ENCODE measurements around the gene XPOT.

Gene XPOT

DNA sequence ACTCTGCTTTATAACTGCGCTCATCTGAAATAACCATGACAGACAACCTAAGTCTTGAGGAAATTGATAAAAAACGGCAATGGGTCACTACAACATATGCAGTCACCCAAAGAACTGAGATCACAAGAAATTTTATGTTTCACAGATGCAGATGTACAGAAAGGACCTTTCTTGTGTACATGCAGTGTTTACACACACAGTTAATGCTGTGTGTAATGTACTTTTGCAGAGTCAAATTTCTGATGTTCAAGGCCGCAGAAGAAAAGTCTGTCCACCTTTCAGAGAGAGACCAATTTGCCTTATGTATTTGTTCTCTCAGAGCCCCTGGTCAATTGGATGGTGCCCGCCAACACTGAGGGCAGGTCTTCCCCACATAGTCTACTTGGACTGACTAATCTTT lies 24.8 kb downstream of the XPOT start:
- no peak for DNase-seq

DNA sequence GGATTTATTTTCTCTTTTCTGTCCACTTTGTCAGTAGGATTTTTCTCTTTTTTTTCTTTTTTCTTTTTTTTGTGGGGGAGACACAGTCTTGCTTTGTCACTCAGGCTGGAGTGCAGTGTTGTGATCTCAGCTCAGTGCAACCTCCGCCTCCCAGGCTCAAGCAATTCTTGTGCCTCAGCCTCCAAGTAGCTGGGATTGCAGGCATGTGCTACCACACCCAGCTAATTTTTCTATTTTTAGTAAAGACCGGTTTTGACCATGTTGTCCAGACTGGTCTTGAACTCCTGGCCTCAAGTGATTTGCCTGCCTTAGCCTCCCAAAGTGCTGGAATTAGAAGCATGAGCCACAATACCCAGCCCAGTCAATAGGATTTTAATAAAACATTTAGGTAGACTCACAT lies 26.7 kb downstream of the XPOT start:
- no peak for DNase-seq

GRCh38 chr12:64431791-64432190 lies 27.6 kb downstream of the XPOT start:
- no peak for DNase-seq

- no peak for DNase-seq
These were observed 29.7 kb downstream of the XPOT start for GRCh38 chr12:64433915-64434314.

DNA sequence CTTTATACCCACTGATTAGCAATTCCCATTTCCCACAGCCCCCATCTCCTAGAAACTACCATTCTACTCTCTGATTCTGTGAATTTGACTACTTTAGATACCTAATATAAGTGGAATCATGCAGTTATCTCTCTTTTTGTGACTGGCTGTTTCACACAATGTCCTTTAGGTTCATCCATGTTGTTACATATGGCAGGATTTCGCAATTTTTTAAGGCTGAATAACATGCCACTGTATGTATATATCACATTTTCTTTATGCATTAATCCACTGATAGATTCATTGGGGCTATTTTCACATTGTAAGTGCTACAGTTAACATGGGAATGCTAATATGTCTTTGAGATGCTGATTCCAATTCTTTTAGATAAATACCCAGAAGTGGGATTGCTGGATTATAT lies 35.9 kb downstream of the XPOT start:
- DNase-seq: no peak

DNA sequence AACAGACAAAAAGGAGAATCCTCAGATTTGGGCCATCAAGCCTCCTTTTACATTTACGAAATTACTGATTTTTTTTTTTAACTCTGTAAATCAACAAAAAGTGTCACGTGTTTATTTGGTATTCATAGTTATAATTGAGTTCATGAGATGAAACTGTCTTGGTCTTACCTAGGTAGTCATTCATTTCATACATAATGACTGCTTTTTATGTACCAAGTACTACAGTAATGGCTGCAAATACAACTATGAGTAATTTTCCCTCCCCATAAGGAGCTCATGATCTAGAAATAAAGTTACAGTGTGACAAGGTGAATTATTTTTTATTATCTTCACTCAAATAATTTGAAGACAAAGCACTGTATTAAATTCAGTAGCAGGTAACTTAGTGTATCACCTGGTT lies 41.3 kb downstream of the XPOT start:
- no peak for DNase-seq

GRCh38 chr12:64446295-64446694 lies 42.1 kb downstream of the XPOT start:
- DNase-seq: no peak

- no peak for DNase-seq
These were observed 46.0 kb downstream of the XPOT start for GRCh38 chr12:64450057-64450640.

DNA sequence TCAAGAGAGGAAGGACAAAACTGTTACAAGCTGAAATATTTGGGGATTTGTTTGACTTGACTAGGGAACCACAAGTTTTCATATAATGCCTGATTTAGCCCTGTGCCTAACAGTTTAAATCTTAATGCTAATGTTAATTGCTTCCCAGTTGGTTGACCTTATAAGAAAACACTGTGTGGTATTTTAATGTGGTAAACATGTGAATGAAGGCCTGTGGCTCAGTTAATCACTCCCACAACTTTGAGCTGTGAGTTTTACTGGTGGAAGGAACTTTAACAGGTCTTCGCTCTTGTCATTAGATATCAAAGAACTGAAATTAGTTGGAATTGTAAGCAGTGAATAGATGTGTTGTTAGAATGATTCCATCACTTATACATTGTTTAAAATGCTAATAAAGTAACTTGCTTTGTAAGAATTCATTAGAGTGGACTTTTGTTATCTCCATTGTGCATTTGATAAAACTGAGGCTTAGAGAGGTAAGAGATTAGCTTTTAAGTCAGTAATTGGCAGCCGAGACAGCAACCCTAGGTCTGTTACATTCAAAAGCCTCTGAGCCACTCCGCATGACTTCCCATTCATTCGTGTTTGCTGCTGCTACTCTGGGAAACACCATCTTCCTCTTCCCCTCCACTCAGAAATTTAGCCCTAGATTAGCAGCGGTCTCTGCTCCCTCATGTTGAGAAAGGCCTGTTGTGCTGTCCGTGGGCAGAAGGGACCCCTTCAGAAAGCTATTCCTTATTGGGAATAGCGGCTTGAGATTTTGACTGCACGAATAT lies 46.7 kb downstream of the XPOT start:
- DNase-seq: peak; percentile 72 to 83 (median 78)

- peak; percentile 92 to 95 (median 92) for DNase-seq
These were observed 47.7 kb downstream of the XPOT start, which contains the start of gene TBK1 for GRCh38 chr12:64451687-64452558. TBK1 (plus strand) TSS chr12:64452120; CDS start chr12:64455871, 3,751 bp downstream.

GRCh38 chr12:64452559-64453329 lies 48.6 kb downstream of the XPOT start:
- DNase-seq: peak; percentile 89 to 99 (median 97)

GRCh38 chr12:64455506-64455905 lies 51.3 kb downstream of the XPOT start:
- DNase-seq: no peak

DNA sequence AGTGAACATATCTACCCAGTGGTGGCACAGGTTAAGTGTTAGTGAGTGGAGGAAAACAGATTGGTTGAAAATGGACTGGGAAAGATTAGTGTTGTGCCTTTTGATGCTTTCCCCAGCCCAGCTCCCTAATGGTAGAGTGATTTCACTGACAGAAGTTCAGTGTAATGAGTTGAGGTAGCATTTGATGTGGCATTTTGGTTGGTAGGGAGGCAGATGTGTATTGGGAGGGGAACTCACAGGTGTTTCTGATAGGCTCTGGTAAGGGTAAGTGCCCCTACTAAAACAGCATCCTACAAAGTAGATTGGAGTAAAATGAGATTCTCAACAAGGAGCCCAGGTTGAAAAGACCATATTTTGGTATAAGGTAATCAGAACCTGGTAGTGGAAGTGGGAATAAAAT lies 51.9 kb downstream of the XPOT start:
- DNase-seq: no peak

- DNase-seq: peak; percentile 89 to 94 (median 91)
These were observed 52.8 kb downstream of the XPOT start for GRCh38 chr12:64457032-64457431.

DNA sequence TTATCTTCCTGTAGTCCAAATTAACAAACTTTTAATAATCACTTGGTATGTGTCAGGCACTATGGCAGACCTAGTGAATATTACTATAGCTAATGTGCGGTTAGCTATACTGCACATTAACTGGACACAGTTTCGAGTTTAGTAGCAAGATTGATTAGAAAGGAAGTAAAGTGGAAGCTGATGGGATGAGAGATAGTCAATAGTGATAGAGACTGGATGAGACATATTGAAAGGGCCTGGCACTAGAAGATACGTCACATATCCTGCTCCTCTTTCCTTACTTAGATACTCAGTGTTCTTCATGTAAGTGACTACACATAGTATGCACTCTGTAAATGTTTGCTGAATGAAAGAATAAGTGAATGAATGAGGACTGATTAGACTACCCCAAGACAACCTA lies 53.3 kb downstream of the XPOT start:
- DNase-seq: no peak

GRCh38 chr12:64457923-64458322 lies 53.7 kb downstream of the XPOT start:
- DNase-seq: no peak

GRCh38 chr12:64459394-64459891 lies 55.3 kb downstream of the XPOT start:
- peak; percentile 17 to 35 (median 21) for DNase-seq

GRCh38 chr12:64461634-64462414 lies 57.6 kb downstream of the XPOT start:
- DNase-seq: peak; percentile 48 to 70 (median 53)

DNA sequence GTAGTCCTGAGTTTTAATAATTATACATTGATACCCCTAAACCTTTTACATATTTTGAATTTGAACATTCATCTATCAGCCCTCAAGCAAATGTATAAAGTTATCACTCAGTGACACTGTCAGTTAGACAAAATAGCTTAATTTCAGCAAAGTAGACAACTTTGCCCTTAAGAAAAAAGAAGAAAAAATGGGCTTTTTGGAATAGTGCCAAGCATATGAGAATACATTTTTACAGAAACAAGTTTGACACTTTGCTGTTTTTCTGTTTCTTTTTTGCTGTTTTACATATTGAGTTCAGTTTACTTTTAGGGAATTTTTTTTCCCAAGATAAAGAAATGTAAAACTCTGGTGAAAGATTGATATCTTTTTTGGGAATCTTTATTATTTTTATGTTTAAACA lies 62.0 kb downstream of the XPOT start:
- no peak for DNase-seq

GRCh38 chr12:64468966-64469365 lies 64.8 kb downstream of the XPOT start:
- no peak for DNase-seq

GRCh38 chr12:64469455-64470142 lies 65.4 kb downstream of the XPOT start:
- no peak for DNase-seq

Data from suppressor macrophage treated with lipopolysaccharide for 1 hour (primary cell).